ENCODE measurements around the gene CCDC110.

CCDC110 gene

GRCh38 chr4:185412412-185412811 lies 59.1 kb downstream of the CCDC110 start:
- DNase-seq: no peak

DNA sequence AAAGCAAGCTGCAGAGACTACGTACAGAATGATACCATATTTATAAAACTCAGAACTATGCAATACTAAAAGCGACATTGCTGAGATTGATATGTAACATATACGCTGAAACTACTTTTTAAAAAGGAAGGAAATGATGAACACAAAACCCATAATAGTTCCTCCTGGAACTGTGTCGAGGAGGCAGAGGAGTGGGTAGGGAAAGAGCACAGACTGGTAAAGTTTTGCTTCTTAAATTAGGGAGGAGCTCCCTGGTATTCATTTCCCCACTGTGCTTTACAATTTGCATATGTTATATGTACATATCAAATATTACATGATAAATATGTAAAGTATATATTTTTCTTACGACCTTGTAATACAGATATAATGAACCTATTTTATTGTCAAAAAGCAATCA lies 59.7 kb downstream of the CCDC110 start:
- no peak for DNase-seq

DNA sequence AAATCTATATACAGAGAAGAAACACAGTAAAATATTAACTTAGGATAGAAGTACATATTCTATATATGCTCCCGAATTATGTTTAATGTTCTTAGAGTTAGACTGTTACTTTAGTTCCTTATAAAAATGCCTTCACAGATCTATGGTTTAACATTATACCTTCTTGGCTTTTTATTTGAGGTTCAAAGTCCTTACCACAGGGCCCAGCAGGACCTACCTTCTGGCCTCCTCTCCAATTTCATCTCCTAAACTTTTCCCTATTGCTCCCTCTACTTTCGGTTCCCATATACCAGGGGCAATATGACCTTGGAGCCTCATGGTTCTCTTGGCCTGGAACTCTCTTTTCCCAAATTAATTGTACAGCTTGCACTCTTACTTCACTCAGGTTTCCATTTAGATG lies 63.1 kb downstream of the CCDC110 start:
- no peak for DNase-seq

GRCh38 chr4:185405296-185405999 lies 66.1 kb downstream of the CCDC110 start:
- no peak for DNase-seq

GRCh38 chr4:185404031-185404430 lies 67.5 kb downstream of the CCDC110 start:
- DNase-seq: no peak

DNA sequence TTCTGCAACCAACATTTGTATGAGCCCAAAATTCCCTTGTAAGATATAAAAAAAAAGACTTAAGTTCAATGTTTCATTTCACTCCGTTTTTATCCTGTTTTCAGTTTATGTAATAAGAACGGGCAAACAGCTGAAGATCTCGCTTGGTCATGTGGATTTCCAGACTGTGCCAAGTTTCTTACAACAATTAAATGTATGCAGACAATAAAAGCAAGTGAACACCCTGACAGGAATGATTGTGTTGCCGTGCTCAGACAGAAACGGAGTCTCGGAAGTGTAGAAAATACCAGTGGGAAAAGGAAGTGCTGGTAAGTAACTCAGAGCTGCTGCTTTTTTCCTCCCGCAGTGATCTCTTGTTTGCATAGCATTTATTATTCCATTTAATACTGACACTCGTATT lies 72.1 kb downstream of the CCDC110 start:
- DNase-seq: no peak

DNA sequence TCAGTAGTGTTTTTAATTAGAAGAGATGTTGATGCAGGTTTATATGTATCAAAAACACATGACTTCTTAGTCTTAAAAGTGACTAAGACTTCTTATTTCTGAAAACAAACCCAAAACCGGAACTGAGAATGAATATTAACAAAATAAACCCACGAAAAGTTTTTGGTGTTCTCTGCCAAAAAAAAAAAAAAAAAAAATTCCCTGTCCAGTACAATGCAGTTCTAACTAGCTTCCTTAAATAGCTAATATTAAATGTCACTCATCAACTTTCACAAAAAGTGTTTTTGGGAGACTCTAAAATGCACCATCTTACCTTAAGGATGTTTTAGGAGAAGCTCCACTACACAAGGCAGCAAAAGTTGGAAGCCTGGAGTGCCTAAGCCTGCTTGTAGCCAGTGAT lies 72.9 kb downstream of the CCDC110 start:
- DNase-seq: no peak

GRCh38 chr4:185396724-185397385 lies 74.7 kb downstream of the CCDC110 start, which contains the start of gene ANKRD37:
TSS of gene ANKRD37 (plus strand) at chr4:185396841. CDS start at chr4:185396924, 83 bp downstream.
- DNase-seq: peak; percentile 31 to 43

- DNase-seq: peak; percentile 83 to 94
Measured at GRCh38 chr4:185395956-185396723, 75.4 kb downstream of the CCDC110 start.

- DNase-seq: peak in 1 of 2 experiments; percentile 5
Measured at GRCh38 chr4:185395238-185395955, 76.1 kb downstream of the CCDC110 start, which contains the start of gene LRP2BP. TSS of gene LRP2BP (minus strand) at chr4:185395924. CDS start at chr4:185378186, 17,738 bp downstream.

All from NCI-H526 (cell line).